Kidney glomerular epithelial cell (primary cell): ENCODE measurements around the gene SFXN5.
A peak's percentile ranks its signal among the peaks of the same experiment; 100 is the strongest.
"Not testable (repeated sequence)": the region's sequence is repeated elsewhere in the genome, so short reads cannot be mapped to it uniquely, and the experiment has no call there.

Experiments
- DNase-seq: peaks from one replicate; lab custom pipeline; 2025; lab: John Stamatoyannopoulos, UW

SFXN5 gene

GRCh38 chr2:73101626-73102256 lies 30.2 kb upstream of the SFXN5 start:
- no peak for DNase-seq

GRCh38 chr2:73100956-73101355 lies 29.4 kb upstream of the SFXN5 start:
- DNase-seq = no peak

- no peak for DNase-seq
Observed at GRCh38 chr2:73099486-73099885, 28.0 kb upstream of the SFXN5 start.

- DNase-seq = no peak
Observed at GRCh38 chr2:73095910-73096309, 24.4 kb upstream of the SFXN5 start.

- not testable (repeated sequence) for DNase-seq
Observed at GRCh38 chr2:73093601-73094218, 22.2 kb upstream of the SFXN5 start.

- DNase-seq = no peak
Observed at GRCh38 chr2:73092146-73092783, 20.8 kb upstream of the SFXN5 start.

GRCh38 chr2:73091696-73092095 lies 20.2 kb upstream of the SFXN5 start:
- DNase-seq = no peak

GRCh38 chr2:73091164-73091563 lies 19.7 kb upstream of the SFXN5 start:
- peak; percentile 90 for DNase-seq

- DNase-seq = peak; percentile 93
Observed at GRCh38 chr2:73089270-73090030, 17.9 kb upstream of the SFXN5 start.

GRCh38 chr2:73088703-73089102 lies 17.2 kb upstream of the SFXN5 start:
- DNase-seq = no peak

- no peak for DNase-seq
Observed at GRCh38 chr2:73088211-73088610, 16.7 kb upstream of the SFXN5 start.

GRCh38 chr2:73087311-73087710 lies 15.8 kb upstream of the SFXN5 start:
- DNase-seq = no peak

- DNase-seq = peak; percentile 54
Observed at GRCh38 chr2:73085691-73086090, 14.2 kb upstream of the SFXN5 start.

GRCh38 chr2:73084971-73085370 lies 13.5 kb upstream of the SFXN5 start:
- DNase-seq = peak; percentile 69

GRCh38 chr2:73083886-73084800 lies 12.6 kb upstream of the SFXN5 start:
- DNase-seq = no peak

GRCh38 chr2:73082523-73083410 lies 11.3 kb upstream of the SFXN5 start:
- no peak for DNase-seq

- DNase-seq = no peak
Observed at GRCh38 chr2:73081181-73081671, 9.7 kb upstream of the SFXN5 start.

GRCh38 chr2:73080321-73081131 lies 9.0 kb upstream of the SFXN5 start:
- peak; percentile 5 for DNase-seq

- no peak for DNase-seq
Observed at GRCh38 chr2:73079636-73080035, 8.1 kb upstream of the SFXN5 start.
